ENCODE measurements around the gene U2AF1L4.
A peak's percentile ranks its signal among the peaks of the same experiment; 100 is the strongest.

U2AF1L4 gene

GRCh38 chr19:35755131-35755549 is 9.9 kb upstream of the U2AF1L4 start:
- no peak for ATAC-seq
- H3K9me3 Mint-ChIP-seq = no peaks in the 10 kb centered on the region

DNA sequence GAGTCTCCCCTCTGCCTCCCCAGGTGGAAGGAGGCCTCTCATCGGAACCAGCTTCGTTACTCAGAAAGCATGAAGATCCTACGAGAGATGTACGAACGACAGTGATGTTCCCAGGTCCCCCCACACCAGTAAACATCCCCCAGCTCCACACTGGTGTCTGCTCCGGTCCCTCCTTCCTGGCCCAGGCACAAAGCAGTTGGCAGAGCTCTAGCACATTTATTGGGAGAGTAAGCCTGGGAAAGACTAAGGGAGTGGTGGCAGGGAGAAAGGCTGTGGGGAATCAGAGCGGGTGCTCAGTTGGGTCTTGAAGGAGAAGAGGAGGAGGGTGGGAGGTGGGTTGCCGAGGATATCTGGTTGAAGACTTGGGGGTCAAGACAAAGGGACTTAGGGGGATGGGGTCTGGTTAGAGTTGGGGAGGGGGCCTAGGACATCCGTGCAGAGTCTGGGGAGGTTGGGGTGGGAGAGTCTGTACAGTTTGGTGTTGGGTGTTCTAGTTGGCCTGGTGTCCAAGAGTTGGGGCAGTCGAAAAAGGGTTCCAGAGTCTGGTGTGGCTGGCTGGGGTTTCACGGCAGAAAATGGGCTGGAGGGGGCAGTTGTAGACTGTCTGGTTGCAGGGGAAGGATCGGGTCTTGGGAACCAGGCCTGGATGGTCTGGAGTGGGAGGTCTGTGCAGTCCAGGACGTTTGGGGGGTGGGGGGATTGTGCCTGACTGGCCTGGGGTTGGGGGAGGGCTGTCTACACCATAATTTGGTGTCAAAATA is 9.3 kb upstream of the U2AF1L4 start:
- peak overlapping the region; percentile 19 for H3K4me3 Mint-ChIP-seq
- no peak overlapping the region for H3K27ac Mint-ChIP-seq
- no peak for ATAC-seq
- peaks cover 26% of the 10 kb centered on the region for H3K36me3 Mint-ChIP-seq
- no peaks in the 10 kb centered on the region for H3K9me3 Mint-ChIP-seq
- no peak for DNase-seq (ENCODE audit: low spot score in 2 of 2)
- H3K4me1 Mint-ChIP-seq = peaks cover 45% of the 10 kb centered on the region

More at GRCh38 chr19:35755131-35755549, 9.9 kb upstream of the U2AF1L4 start:
- Mint-ChIP-seq H3K36me3 (peaks cover 28% of the 10 kb centered on the region), H3K27ac (no peak overlapping the region), H3K4me1 (peaks cover 42% of the 10 kb centered on the region), H3K4me3 (peak overlapping the region; percentile 19)
- DNase-seq (ENCODE audit: low spot score in 2 of 2) = no peak

GRCh38 chr19:35753634-35754369 is 8.6 kb upstream of the U2AF1L4 start:
- ATAC-seq (no peak), DNase-seq (ENCODE audit: low spot score in 2 of 2) (no peak)
- H3K27ac Mint-ChIP-seq = no peak overlapping the region
- H3K4me3 Mint-ChIP-seq = no peak overlapping the region
- H3K4me1 Mint-ChIP-seq = peaks cover 45% of the 10 kb centered on the region
- H3K9me3 Mint-ChIP-seq = no peaks in the 10 kb centered on the region
- H3K36me3 Mint-ChIP-seq = peaks cover 23% of the 10 kb centered on the region

GRCh38 chr19:35752746-35753350 is 7.6 kb upstream of the U2AF1L4 start:
- Mint-ChIP-seq H3K36me3 (peaks cover 27% of the 10 kb centered on the region), H3K27ac (no peak overlapping the region), H3K9me3 (no peaks in the 10 kb centered on the region), H3K4me1 (peaks cover 51% of the 10 kb centered on the region), H3K4me3 (no peak overlapping the region)
- no peak for ATAC-seq
- DNase-seq (ENCODE audit: low spot score in 2 of 2) = no peak

DNA sequence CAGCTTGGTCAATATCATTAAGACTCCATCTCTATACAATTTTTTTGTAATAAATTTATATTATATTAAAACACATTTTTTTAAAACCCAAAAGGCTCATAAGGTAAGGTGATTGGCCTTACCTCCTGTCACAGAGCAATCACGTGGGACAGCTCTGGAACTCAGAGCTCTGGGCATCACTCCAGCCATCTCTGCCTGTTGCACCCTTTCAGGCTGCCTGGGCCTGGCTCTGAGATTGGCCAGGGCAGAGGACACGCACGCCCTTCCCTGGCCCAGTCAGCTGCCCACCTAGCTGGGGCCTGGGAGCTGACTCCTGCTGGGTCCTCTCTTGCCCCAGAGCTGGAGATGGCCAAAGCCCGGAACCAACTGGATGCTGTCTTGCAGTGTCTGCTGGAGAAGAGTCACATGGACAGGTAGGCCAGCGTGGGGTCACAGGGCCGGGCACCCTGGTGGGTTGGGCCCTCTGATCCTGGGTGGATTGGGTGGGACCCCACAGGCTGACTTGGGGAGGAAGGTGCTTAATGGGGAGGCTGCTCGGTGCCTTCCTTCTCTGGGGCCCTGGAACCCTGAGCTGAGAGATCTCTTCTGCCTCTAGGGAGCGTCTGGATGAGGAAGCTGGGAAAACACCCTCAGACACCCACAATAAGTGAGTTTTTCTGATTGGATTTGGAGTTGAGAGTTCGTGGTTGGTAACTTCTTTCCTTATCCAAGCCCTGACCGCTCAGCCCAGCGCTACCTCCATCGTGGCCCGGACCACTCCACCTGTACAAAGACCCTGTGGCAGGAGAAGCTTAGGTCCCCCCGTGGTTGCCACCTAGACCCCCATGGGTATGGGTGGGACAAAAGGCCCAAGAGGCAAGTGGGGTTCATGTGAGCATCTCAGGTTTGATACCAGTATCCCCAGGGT is 6.9 kb upstream of the U2AF1L4 start:
- no peak for ATAC-seq
- Mint-ChIP-seq H3K4me1 (peaks cover 45% of the 10 kb centered on the region), H3K36me3 (peaks cover 22% of the 10 kb centered on the region), H3K9me3 (no peaks in the 10 kb centered on the region), H3K4me3 (no peak overlapping the region), H3K27ac (no peak overlapping the region)
- DNase-seq (ENCODE audit: low spot score in 2 of 2) = no peak

DNA sequence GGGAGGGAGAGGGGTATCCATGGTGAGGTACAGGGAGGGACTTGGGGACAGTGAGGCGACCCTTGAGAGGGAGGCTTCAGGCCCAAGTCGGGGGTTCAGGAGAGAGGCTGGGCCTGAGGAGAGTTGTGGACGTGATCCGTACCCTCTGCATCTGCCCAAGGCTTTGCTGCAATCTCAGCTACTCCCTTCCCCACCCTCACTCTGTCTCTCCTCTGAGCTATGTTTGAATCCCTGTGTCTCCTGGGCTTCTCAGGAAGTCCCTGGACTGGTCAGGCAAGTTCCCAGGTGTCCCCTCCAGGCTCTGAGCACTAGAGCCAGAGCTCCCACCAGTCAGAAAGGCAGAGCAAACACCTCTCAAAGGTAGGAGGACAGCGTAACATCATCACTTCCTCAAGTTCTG is 4.9 kb upstream of the U2AF1L4 start:
- DNase-seq (ENCODE audit: low spot score in 2 of 2) (no peak), ATAC-seq (no peak)
- no peaks in the 10 kb centered on the region for H3K9me3 Mint-ChIP-seq
- H3K4me1 Mint-ChIP-seq = peaks cover 50% of the 10 kb centered on the region
- peaks cover 23% of the 10 kb centered on the region for H3K36me3 Mint-ChIP-seq
- H3K4me3 Mint-ChIP-seq = peak overlapping the region; percentile 96
- H3K27ac Mint-ChIP-seq = peak overlapping the region; percentile 90

- peaks cover 63% of the 10 kb centered on the region for H3K4me1 Mint-ChIP-seq
- H3K36me3 Mint-ChIP-seq = peaks cover 23% of the 10 kb centered on the region
- peak within 1 kb of the TSS; percentile 96 for H3K4me3 Mint-ChIP-seq
- peak within 1 kb of the TSS; percentile 90 for H3K27ac Mint-ChIP-seq
- H3K9me3 Mint-ChIP-seq = no peaks in the 10 kb centered on the region
- ATAC-seq (peak; percentile 82), DNase-seq (ENCODE audit: low spot score in 2 of 2) (peak; percentile 95 to 99)
Observed at GRCh38 chr19:35748106-35749020, 3.1 kb upstream of the U2AF1L4 start, which contains the start of gene LIN37. LIN37 (plus strand) TSS chr19:35748576; CDS start chr19:35748725, 149 bp downstream.

DNA sequence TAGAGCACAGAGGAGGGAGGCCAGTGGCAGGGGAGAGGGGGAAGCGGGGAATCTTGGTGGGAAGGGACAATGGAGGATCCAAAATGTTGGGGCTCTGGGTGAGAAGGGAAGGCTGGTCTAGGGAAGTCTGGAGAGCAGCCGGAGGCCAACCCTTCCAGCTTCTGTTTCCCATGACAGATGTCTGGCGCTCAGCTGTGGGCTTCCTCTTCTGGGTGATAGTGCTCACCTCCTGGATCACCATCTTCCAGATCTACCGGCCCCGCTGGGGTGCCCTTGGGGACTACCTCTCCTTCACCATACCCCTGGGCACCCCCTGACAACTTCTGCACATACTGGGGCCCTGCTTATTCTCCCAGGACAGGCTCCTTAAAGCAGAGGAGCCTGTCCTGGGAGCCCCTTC is 1.3 kb upstream of the U2AF1L4 start:
- DNase-seq (ENCODE audit: low spot score in 2 of 2) = no peak
- ATAC-seq = no peak
- Mint-ChIP-seq H3K36me3 (peaks cover 39% of the 10 kb centered on the region), H3K4me1 (peaks cover 76% of the 10 kb centered on the region), H3K4me3 (peak overlapping the region; percentile 94), H3K27ac (peak overlapping the region; percentile 100), H3K9me3 (no peaks in the 10 kb centered on the region)

GRCh38 chr19:35746087-35746462 is 857 bp upstream of the U2AF1L4 start:
- peaks cover 76% of the 10 kb centered on the region for H3K4me1 Mint-ChIP-seq
- DNase-seq (ENCODE audit: low spot score in 2 of 2) = no peak

GRCh38 chr19:35744430-35745327 is 539 bp downstream of the U2AF1L4 start:
- Mint-ChIP-seq H3K4me1 (peaks cover 71% of the 10 kb centered on the region), H3K36me3 (peaks cover 57% of the 10 kb centered on the region), H3K9me3 (no peaks in the 10 kb centered on the region), H3K4me3 (peak overlapping the region; percentile 94), H3K27ac (peak overlapping the region; percentile 100)
- ATAC-seq = peak; percentile 72
- DNase-seq (ENCODE audit: low spot score in 2 of 2) = peak; percentile 78 to 96

More at GRCh38 chr19:35746087-35746462, 857 bp upstream of the U2AF1L4 start:
- peak overlapping the region; percentile 94 for H3K4me3 Mint-ChIP-seq
- no peaks in the 10 kb centered on the region for H3K9me3 Mint-ChIP-seq
- H3K27ac Mint-ChIP-seq = peak overlapping the region; percentile 100
- peaks cover 43% of the 10 kb centered on the region for H3K36me3 Mint-ChIP-seq
- ATAC-seq = no peak

- H3K9me3 Mint-ChIP-seq = no peaks in the 10 kb centered on the region
- H3K4me1 Mint-ChIP-seq = peaks cover 71% of the 10 kb centered on the region
- ATAC-seq = no peak
- DNase-seq (ENCODE audit: low spot score in 2 of 2) = no peak
- H3K4me3 Mint-ChIP-seq = peak overlapping the region; percentile 94
- H3K27ac Mint-ChIP-seq = peak overlapping the region; percentile 100
- peaks cover 65% of the 10 kb centered on the region for H3K36me3 Mint-ChIP-seq
Observed at GRCh38 chr19:35743640-35744429, 1.4 kb downstream of the U2AF1L4 start.

DNA sequence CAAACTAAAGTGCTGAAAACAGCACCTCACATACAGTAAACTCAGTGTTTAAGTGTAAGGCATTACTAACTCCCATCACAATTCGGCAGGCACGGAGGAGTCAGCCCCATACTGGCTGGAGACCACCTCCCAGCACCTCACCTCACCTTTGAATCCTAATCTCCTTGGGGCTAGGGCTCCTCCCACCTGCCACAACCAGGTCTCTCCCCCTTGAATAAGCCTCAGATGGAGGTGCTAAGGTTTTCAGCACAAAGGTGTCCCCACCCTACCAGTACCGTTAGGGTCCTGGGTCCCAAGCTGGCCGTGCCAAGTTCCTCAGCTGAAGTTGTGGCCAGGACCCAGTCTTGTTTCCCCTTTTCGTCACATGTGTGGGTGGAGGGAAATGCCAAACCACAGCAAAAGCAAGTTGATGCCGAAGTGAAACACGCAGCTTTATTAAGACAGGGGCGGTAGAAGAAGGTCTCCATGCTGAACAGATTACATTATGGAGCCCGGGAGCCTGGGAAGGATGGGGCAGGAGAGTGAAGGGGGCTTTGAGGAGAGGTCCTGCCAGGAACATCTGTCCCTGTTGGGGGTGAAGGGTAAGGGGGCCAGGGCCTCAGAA is 3.0 kb downstream of the U2AF1L4 start, which contains the start of gene IGFLR1:
Gene IGFLR1 (minus strand): TSS at position 332 of the 604 bp plus-strand sequence. CDS start 1,272 bp downstream, outside the sequence.
- DNase-seq (ENCODE audit: low spot score in 2 of 2) = peak; percentile 67 to 83

More for the DNA sequence above, 3.0 kb downstream of the U2AF1L4 start, which contains the start of gene IGFLR1:
- Mint-ChIP-seq H3K36me3 (peaks cover 72% of the 10 kb centered on the region), H3K4me1 (peaks cover 70% of the 10 kb centered on the region), H3K27ac (peak within 1 kb of the TSS; percentile 99), H3K4me3 (peak within 1 kb of the TSS; percentile 94), H3K9me3 (no peaks in the 10 kb centered on the region)
- ATAC-seq = peak; percentile 3

All from stimulated activated effector memory CD8-positive, alpha-beta T cell treated with anti-CD3 and anti-CD28 coated beads, Interleukin-12 subunit alpha, Interleukin-12 subunit beta, amount 100 ng/mL, for 72 hours (primary cell).